Measurements from ENCODE around the gene ASB12.
A peak's percentile ranks its signal among the peaks of the same experiment; 100 is the strongest.
"Not testable (repeated sequence)": the region's sequence is repeated elsewhere in the genome, so short reads cannot be mapped to it uniquely, and the experiment has no call there.

ASB12 gene

GRCh38 chrX:64230123-64230970, at the start of gene ASB12:
TSS of gene ASB12 (minus strand) at chrX:64230607. CDS start at chrX:64225650, 4,957 bp downstream.
- intact Hi-C loops (cut with DNase I): no loop called here
- DNase-seq: no peak

GRCh38 chrX:64265265-64265664, 34.9 kb upstream of the ASB12 start:
- no peak for DNase-seq
- intact Hi-C loops (cut with DNase I): no loop called here

- intact Hi-C loops (cut with DNase I): no loop called here
- no peak for DNase-seq
These were observed 1.3 kb downstream of the ASB12 start for GRCh38 chrX:64229154-64229553.

GRCh38 chrX:64218023-64218422, 12.4 kb downstream of the ASB12 start:
- intact Hi-C loops (cut with DNase I): no loop called here
- no peak for DNase-seq

- intact Hi-C loops (cut with DNase I); DNase-seq: not testable (repeated sequence)
These were observed 16.4 kb downstream of the ASB12 start for GRCh38 chrX:64213989-64214388.

GRCh38 chrX:64206556-64207162, 23.7 kb downstream of the ASB12 start:
- intact Hi-C loops (cut with DNase I): no loop called here
- peak in 19 of 42 donors; percentile 1 to 41 (median 17) for DNase-seq

GRCh38 chrX:64205735-64206501, 24.5 kb downstream of the ASB12 start:
- peak; percentile 85 to 98 (median 94) for DNase-seq
- intact Hi-C loops (cut with DNase I): no loop called here

- intact Hi-C loops (cut with DNase I): no loop called here
- DNase-seq: peak in 2 of 42 donors; percentile 13 to 16
These were observed 25.0 kb downstream of the ASB12 start, which contains the start of gene AMER1 for GRCh38 chrX:64205441-64205734. TSS of gene AMER1 (minus strand) at chrX:64205708. CDS start at chrX:64193286, 12,422 bp downstream.

GRCh38 chrX:64204701-64205440, 25.5 kb downstream of the ASB12 start:
- peak in 41 of 42 donors; percentile 15 to 68 (median 40) for DNase-seq
- intact Hi-C loops (cut with DNase I): no loop called here

GRCh38 chrX:64204252-64204651, 26.2 kb downstream of the ASB12 start:
- intact Hi-C loops (cut with DNase I): no loop called here
- DNase-seq: peak in 26 of 42 donors; percentile 1 to 50 (median 18)

- intact Hi-C loops (cut with DNase I): no loop called here
- no peak for DNase-seq
These were observed 27.5 kb downstream of the ASB12 start for GRCh38 chrX:64202808-64203325.

GRCh38 chrX:64198036-64198435, 32.4 kb downstream of the ASB12 start:
- intact Hi-C loops (cut with DNase I): no loop called here
- no peak for DNase-seq

GRCh38 chrX:64196606-64197005, 33.8 kb downstream of the ASB12 start:
- intact Hi-C loops (cut with DNase I): no loop called here
- no peak for DNase-seq

- DNase-seq: no peak
- intact Hi-C loops (cut with DNase I): no loop called here
These were observed 34.5 kb downstream of the ASB12 start for GRCh38 chrX:64195862-64196261.

- DNase-seq: no peak
- intact Hi-C loops (cut with DNase I): no loop called here
These were observed 37.7 kb downstream of the ASB12 start for GRCh38 chrX:64192673-64193072.

GRCh38 chrX:64192040-64192439, 38.4 kb downstream of the ASB12 start:
- intact Hi-C loops (cut with DNase I): no loop called here
- DNase-seq: no peak

GRCh38 chrX:64191281-64192010, 39.0 kb downstream of the ASB12 start:
- intact Hi-C loops (cut with DNase I): no loop called here
- DNase-seq: no peak

- no peak for DNase-seq
- intact Hi-C loops (cut with DNase I): no loop called here
These were observed 40.2 kb downstream of the ASB12 start for GRCh38 chrX:64190136-64190740.
